PFSK-1 (cell line): ENCODE results near the gene KLC4.

Source experiments
- FOXP2 ChIP-seq: optimal IDR thresholded peaks from 2 replicates; pipeline ENCODE3; 2011; ENCODE audit warnings: borderline replicate concordance, control low read depth, inconsistent platforms; ENCODE audit not compliant: insufficient read depth; ENCODE audit errors: extremely low read length, extremely low read depth
- POLR2AphosphoS5 ChIP-seq: IDR thresholded peaks from 2 replicates; pipeline ENCODE4 v1.6.1; 2012; ENCODE audit warnings: low read depth, mild to moderate bottlenecking, control low read depth, low read length, moderate library complexity
- SIN3A ChIP-seq: IDR thresholded peaks from 2 replicates; pipeline ENCODE4 v1.6.1; 2012; ENCODE audit warnings: mild to moderate bottlenecking, low read length, moderate library complexity, borderline replicate concordance; ENCODE audit not compliant: insufficient read depth
- TAF1 ChIP-seq: IDR thresholded peaks from 2 replicates; pipeline ENCODE4 v1.6.1; 2012; ENCODE audit warnings: low read length, control low read depth, borderline replicate concordance; ENCODE audit not compliant: insufficient read depth
- TF ChIP-seq, protein P1 (sequence below), 2 experiments: IDR thresholded peaks; 2 replicates each; pipeline versions ENCODE4 v1.6.1 to v1.8.0; 2011 to 2012; ENCODE audit warnings: low read depth in 2 of 2, low read length in 2 of 2, control low read depth in 1 of 2, inconsistent platforms in 1 of 2, mild to moderate bottlenecking in 1 of 2, moderate library complexity in 1 of 2; ENCODE audit not compliant: insufficient read depth in 1 of 2

Gene KLC4

DNA sequence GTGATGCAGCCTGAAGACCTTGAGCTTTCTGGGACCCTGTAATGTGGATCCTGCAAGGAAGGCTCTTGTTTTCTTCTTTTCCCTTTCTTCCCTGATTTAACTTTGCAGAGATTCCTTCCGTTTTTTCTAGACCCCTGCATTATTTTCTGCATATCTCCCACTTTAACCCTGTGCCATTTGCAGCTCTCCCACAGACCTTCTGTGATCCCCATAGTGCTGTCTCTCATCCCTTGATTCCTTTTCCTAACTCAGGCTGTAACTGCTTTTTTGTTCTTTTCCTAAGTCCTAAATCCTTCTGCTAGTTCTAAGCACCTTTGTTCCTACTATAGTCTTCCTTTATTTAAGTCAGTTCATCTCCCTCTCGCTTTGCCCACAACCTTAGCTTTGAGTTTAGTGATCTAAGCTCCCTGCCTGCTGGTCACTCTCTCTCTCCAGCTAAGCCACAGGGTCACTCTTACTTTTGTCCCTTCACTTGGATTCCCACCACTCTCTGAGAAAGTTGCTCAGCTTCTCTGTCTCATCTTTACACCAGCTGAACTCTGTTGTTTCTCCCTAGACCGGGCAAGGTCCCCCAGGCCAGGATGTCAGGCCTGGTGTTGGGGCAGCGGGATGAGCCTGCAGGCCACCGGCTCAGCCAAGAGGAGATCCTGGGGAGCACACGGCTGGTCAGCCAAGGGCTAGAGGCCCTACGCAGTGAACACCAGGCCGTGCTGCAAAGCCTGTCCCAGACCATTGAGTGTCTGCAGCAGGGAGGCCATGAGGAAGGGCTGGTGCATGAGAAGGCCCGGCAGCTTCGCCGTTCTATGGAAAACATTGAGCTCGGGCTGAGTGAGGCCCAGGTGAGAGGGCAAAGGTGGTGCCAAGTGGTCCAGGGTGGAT is 1.6 kb downstream of the KLC4 start:
- TF ChIP-seq, protein P1, sequence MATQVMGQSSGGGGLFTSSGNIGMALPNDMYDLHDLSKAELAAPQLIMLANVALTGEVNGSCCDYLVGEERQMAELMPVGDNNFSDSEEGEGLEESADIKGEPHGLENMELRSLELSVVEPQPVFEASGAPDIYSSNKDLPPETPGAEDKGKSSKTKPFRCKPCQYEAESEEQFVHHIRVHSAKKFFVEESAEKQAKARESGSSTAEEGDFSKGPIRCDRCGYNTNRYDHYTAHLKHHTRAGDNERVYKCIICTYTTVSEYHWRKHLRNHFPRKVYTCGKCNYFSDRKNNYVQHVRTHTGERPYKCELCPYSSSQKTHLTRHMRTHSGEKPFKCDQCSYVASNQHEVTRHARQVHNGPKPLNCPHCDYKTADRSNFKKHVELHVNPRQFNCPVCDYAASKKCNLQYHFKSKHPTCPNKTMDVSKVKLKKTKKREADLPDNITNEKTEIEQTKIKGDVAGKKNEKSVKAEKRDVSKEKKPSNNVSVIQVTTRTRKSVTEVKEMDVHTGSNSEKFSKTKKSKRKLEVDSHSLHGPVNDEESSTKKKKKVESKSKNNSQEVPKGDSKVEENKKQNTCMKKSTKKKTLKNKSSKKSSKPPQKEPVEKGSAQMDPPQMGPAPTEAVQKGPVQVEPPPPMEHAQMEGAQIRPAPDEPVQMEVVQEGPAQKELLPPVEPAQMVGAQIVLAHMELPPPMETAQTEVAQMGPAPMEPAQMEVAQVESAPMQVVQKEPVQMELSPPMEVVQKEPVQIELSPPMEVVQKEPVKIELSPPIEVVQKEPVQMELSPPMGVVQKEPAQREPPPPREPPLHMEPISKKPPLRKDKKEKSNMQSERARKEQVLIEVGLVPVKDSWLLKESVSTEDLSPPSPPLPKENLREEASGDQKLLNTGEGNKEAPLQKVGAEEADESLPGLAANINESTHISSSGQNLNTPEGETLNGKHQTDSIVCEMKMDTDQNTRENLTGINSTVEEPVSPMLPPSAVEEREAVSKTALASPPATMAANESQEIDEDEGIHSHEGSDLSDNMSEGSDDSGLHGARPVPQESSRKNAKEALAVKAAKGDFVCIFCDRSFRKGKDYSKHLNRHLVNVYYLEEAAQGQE (IDR thresholded peaks at IDR 0.05; ENCODE audit: insufficient read depth in 1 of 2, low read depth in 2 of 2, low read length in 2 of 2), result no peak
- no peak for TF ChIP-seq TAF1
- TF ChIP-seq SIN3A, result no peak
- TF ChIP-seq POLR2AphosphoS5, result no peak
- TF ChIP-seq FOXP2, result no peak

DNA sequence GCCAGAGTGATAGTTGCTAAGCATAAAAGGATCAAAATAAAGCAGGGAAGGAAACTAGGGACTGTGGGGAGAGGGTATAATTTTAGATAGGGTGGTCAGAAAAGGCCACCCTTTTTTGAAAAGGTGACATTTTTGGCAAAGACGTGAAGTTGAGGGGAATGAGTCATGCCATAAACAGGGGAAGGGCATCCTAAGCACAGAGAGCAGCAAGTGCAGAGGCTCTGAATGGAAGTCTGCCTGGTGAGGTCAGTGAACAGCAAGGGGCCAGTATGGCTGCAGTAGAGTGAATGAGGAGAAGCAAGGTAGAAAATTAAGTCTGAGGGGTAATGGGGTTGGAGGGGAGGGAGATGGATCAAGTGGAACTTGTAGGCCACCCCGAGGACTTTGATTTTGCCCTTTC is 2.4 kb downstream of the KLC4 start:
- TF ChIP-seq TAF1, result no peak
- TF ChIP-seq, protein P1 (IDR thresholded peaks at IDR 0.05; ENCODE audit: insufficient read depth in 1 of 2, low read depth in 2 of 2, low read length in 2 of 2), result no peak
- TF ChIP-seq SIN3A, result no peak
- no peak for TF ChIP-seq POLR2AphosphoS5
- TF ChIP-seq FOXP2, result no peak

DNA sequence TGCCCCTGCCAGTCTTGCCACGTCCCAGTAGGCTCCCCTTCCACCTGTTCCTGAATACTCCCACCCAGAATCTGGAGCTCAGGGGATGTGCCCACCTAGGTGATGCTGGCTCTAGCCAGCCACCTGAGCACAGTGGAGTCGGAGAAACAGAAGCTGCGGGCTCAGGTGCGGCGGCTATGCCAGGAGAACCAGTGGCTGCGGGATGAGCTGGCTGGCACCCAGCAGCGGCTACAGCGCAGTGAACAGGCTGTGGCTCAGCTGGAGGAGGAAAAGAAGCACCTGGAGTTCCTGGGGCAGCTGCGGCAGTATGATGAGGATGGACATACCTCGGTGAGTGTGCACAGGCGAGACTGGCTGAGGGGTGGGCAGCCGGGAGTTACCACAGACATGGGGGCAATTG is 3.4 kb downstream of the KLC4 start:
- no peak for TF ChIP-seq POLR2AphosphoS5
- TF ChIP-seq FOXP2, result no peak
- TF ChIP-seq SIN3A, result no peak
- no peak for TF ChIP-seq TAF1
- TF ChIP-seq, protein P1 (IDR thresholded peaks at IDR 0.05; ENCODE audit: insufficient read depth in 1 of 2, low read depth in 2 of 2, low read length in 2 of 2), result no peak

DNA sequence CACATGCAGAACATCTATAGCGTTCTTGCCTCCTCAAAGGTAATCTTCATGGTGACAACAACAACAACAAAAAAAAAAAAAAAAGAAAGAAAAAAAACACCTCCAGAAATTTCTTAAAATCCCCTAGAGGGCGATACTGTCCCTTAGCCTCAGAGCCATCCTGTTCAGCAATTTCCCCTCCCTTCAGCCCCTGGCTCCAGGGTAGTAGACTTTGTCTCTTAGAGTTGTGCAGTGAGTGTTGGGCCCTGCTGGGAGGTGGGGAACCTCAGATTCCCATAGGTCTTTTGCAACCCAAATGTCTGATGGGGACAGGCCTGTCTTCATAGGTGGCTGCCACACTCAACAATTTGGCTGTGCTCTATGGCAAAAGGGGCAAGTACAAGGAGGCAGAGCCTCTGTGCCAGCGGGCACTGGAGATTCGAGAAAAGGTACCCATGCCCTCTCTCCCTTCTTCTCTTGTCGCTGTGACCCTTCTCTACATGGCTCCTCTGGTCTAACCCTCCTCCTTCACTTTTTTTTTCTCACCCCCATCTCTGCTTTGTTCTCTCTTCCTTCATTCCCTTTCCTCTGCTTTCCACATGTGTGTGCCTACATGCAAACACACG is 10.7 kb downstream of the KLC4 start:
- TF ChIP-seq POLR2AphosphoS5, result no peak
- no peak for TF ChIP-seq FOXP2
- no peak for TF ChIP-seq SIN3A
- TF ChIP-seq, protein P1 (IDR thresholded peaks at IDR 0.05; ENCODE audit: insufficient read depth in 1 of 2, low read depth in 2 of 2, low read length in 2 of 2), result no peak
- no peak for TF ChIP-seq TAF1
